Measurements from ENCODE around the gene TARP.
"Not testable (repeated sequence)": the region's sequence is repeated elsewhere in the genome, so short reads cannot be mapped to it uniquely, and the experiment has no call there.

- not testable (repeated sequence) for TF ChIP-seq SP1 (IDR thresholded peaks at IDR 0.05); ARNT (IDR thresholded peaks at IDR 0.05); LEF1 (IDR thresholded peaks at IDR 0.05; ENCODE audit: borderline replicate concordance); L3MBTL2 (conservative IDR thresholded peaks at IDR 0.05); ZNF384 (IDR thresholded peaks at IDR 0.05)
Observed at GRCh38 chr7:38239129-38239528, 34.3 kb downstream of the TARP start.

Data from HEK293T (cell line).